Adrenal gland (tissue), 5 donors: ENCODE results near the gene NOL4L.

Experiments
- CTCF ChIP-seq, 6 experiments: fragments of 450-650 bp in 4 of 6; fragments of 200-600 bp in 2 of 6; sonication (generic) in 1 of 6; IDR thresholded peaks; 1 replicate in 5 of 6; 2 replicates in 1 of 6; pipeline versions ENCODE4 v1.5.1 to v1.8.0; 2016 to 2021; ENCODE audit warnings: antibody characterized with exemption in 6 of 6, mild to moderate bottlenecking in 2 of 6, moderate library complexity in 1 of 6
- POLR2A ChIP-seq, 2 donors: fragments of 450-650 bp; IDR thresholded peaks; one replicate each; pipeline ENCODE4 v1.6.1; 2017; ENCODE audit warnings: antibody characterized with exemption in 2 of 2, mild to moderate bottlenecking in 2 of 2, moderate library complexity in 1 of 2
- donor health status: DM: no; HTN: no; CAD: no.

GRCh38 chr20:32396646-32397160, 188.4 kb downstream of the NOL4L start:
- TF ChIP-seq CTCF (IDR thresholded peaks at IDR 0.05): no peak
- no peak for TF ChIP-seq POLR2A (IDR thresholded peaks at IDR 0.05)
